Head of caudate nucleus (tissue), 42 donors: Measurements from ENCODE around the gene XPO4.
"Not testable (repeated sequence)": the region's sequence is repeated elsewhere in the genome, so short reads cannot be mapped to it uniquely, and the experiment has no call there.

Experiments used
- DNase-seq, 42 donors: peaks; one replicate each; pipeline versions ENCODE4 v3.0.0 to v3.0.0-alpha.2; 2020 to 2021; ENCODE audit warnings: mixed read lengths in 7 of 42
- intact Hi-C: fragments of 100-400 bp; cut with DNase I; formaldehyde crosslinking; loops from one replicate; pipeline ENCODE4 v1.15.0; 2022

Gene XPO4

GRCh38 chr13:20902438-20903163 is at the start of gene XPO4:
Gene XPO4, minus strand, starts transcription at chr13:20902746. Its CDS starts 8 bp downstream, at chr13:20902738.
- peak; percentile 44 to 90 (median 81) for DNase-seq
- intact Hi-C loops, result loop anchor here (10.0 kb wide), 1 partner anchor 198 kb away; the partner anchor contains the start of gene IL17D

GRCh38 chr13:20948001-20948400 is 45.5 kb upstream of the XPO4 start:
- intact Hi-C loops, result loop anchor here (10.0 kb wide), 2 partner anchors 117 to 187 kb away; partner anchors contain the start of gene LATS2
- DNase-seq, result not testable (repeated sequence)

GRCh38 chr13:20945952-20946383 is 43.4 kb upstream of the XPO4 start:
- peak in 1 of 42 donors; percentile 3 for DNase-seq
- intact Hi-C loops, result loop anchor here (10.0 kb wide), 2 partner anchors 119 to 189 kb away; partner anchors contain the start of gene LATS2

GRCh38 chr13:20942938-20943559 is 40.5 kb upstream of the XPO4 start:
- intact Hi-C loops, result loop anchor here (10.0 kb wide), 2 partner anchors 122 to 192 kb away; partner anchors contain the start of gene LATS2

GRCh38 chr13:20940511-20940910 is 38.0 kb upstream of the XPO4 start:
- intact Hi-C loops, result loop anchor here (10.0 kb wide), 2 partner anchors 124 to 194 kb away; partner anchors contain the start of gene LATS2
- DNase-seq, result not testable (repeated sequence)

More at GRCh38 chr13:20942938-20943559, 40.5 kb upstream of the XPO4 start:
- no peak for DNase-seq

- intact Hi-C loops, result loop anchor here (10.0 kb wide), 2 partner anchors 125 to 195 kb away; partner anchors contain the start of gene LATS2
- DNase-seq, result no peak
Observed at GRCh38 chr13:20940083-20940482, 37.5 kb upstream of the XPO4 start.

GRCh38 chr13:20939662-20940061 is 37.1 kb upstream of the XPO4 start:
- no peak for DNase-seq
- intact Hi-C loops, result loop anchor here (10.0 kb wide), 2 partner anchors 125 to 195 kb away; partner anchors contain the start of gene LATS2

- DNase-seq, result no peak
- intact Hi-C loops, result no loop called here
Observed at GRCh38 chr13:20938302-20938701, 35.8 kb upstream of the XPO4 start.

GRCh38 chr13:20927596-20928257 is 25.2 kb upstream of the XPO4 start:
- DNase-seq, result no peak
- intact Hi-C loops, result loop anchor here (10.0 kb wide), 1 partner anchor 433 kb away; no protein-coding TSS in a partner anchor

- intact Hi-C loops, result loop anchor here (10.0 kb wide), 1 partner anchor 431 kb away; no protein-coding TSS in a partner anchor
- not testable (repeated sequence) for DNase-seq
Observed at GRCh38 chr13:20925395-20925790, 22.8 kb upstream of the XPO4 start.

- peak; percentile 63 to 94 (median 84) for DNase-seq
- intact Hi-C loops, result loop anchor here (10.0 kb wide), 1 partner anchor 430 kb away; no protein-coding TSS in a partner anchor
Observed at GRCh38 chr13:20924758-20925394, 22.3 kb upstream of the XPO4 start.

- intact Hi-C loops, result loop anchor here (10.0 kb wide), 1 partner anchor 428 kb away; no protein-coding TSS in a partner anchor
- peak in 1 of 42 donors; percentile 9 for DNase-seq
Observed at GRCh38 chr13:20923272-20923671, 20.7 kb upstream of the XPO4 start.

- peak in 2 of 42 donors; percentile 8 to 10 for DNase-seq
- intact Hi-C loops, result loop anchor here (10.0 kb wide), 1 partner anchor 427 kb away; no protein-coding TSS in a partner anchor
Observed at GRCh38 chr13:20921572-20921971, 19.0 kb upstream of the XPO4 start.

GRCh38 chr13:20915676-20916075 is 13.1 kb upstream of the XPO4 start:
- DNase-seq, result peak in 1 of 42 donors; percentile 20
- intact Hi-C loops, result not testable (repeated sequence)

- intact Hi-C loops, result no loop called here
- no peak for DNase-seq
Observed at GRCh38 chr13:20911037-20911436, 8.5 kb upstream of the XPO4 start.

- no peak for DNase-seq
- intact Hi-C loops, result loop anchor here (10.0 kb wide), 1 partner anchor 204 kb away; the partner anchor contains the start of gene IL17D
Observed at GRCh38 chr13:20908714-20909497, 6.4 kb upstream of the XPO4 start.

GRCh38 chr13:20904908-20905307 is 2.4 kb upstream of the XPO4 start:
- DNase-seq, result no peak
- intact Hi-C loops, result loop anchor here (10.0 kb wide), 1 partner anchor 200 kb away; the partner anchor contains the start of gene IL17D

- intact Hi-C loops, result loop anchor here (10.0 kb wide), 1 partner anchor 198 kb away; the partner anchor contains the start of gene IL17D
- DNase-seq, result no peak
Observed at GRCh38 chr13:20903164-20903475, 574 bp upstream of the XPO4 start.
